Activated gamma-delta T cell treated with anti-CD3 and anti-CD28 coated beads, Interleukin-2, amount 50 U/mL, for 16 hours (primary cell): ENCODE results near the gene NCOA4.
"Not testable (repeated sequence)": the region's sequence is repeated elsewhere in the genome, so short reads cannot be mapped to it uniquely, and the experiment has no call there.

ENCODE experiments used
- DNase-seq: peaks from one replicate; pipeline ENCODE4 v3.0.0-alpha.2; 2020; ENCODE audit warnings: low read depth

The NCOA4 gene

DNA sequence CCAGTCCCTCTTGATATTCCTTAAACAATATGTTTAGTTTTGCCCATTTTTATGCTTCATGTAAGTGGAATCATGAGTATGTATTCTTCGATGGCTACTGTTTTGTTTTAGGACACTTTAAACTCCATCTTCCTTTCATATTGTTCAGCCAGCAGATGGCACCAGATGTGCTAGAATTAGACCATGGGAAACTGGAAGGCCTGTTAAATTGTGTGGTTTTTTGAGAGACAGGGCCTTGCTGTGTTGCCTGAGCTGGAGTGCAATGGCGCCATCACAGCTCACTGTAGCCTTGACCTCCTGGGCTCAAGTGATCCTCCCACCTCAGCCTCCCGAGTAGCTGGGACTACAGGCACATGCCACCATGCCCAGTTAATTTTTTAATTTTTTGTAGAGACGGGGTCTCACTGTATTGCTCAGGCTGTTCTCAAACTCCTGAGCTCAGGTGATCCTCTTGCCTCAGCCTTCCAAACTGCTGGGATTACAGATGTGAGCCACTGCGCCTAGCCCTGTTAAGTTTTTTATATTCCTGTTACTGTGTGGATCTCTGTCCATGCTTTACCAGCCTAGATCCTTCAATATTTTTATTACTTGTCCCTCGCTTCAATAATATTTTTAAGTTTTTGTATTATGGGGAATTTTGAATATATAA lies 46.8 kb downstream of the NCOA4 start:
- DNase-seq = peak; percentile 6

DNA sequence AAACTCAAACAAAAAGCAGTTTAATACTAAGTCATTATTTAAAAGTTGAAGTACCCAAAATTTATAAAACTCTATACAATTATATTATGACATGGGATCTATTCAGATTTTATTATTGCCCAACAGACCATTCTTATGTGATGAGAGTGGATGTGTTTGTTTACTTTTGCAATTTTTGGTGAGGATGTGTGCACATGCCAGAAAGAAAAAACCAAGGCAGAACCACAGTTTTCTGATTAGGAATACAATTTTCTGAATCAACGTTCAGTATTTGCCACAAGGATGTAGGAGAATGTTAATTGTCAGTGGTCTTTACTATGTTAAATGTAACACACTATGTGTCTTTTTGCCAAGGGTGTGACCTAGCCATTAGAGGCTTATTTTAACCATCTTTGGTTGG lies 49.1 kb downstream of the NCOA4 start:
- not testable (repeated sequence) for DNase-seq

DNA sequence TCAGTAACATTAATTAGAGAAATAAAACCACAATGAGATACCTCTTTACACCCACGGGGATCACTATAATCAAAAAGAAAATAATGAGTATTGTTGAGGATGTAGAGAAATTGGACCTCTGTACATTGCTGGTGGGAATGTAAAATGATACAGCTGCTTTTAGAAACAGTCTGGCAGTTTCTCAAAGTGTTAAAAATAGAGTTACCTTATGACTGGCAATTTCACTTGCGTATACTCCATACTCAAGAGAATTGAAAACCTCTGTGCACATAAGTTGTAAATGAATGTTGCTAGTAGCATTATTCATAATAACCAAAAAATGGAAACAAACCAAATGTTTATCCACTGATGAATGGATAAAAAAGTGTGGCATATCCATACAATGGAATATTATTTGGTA lies 51.9 kb downstream of the NCOA4 start:
- not testable (repeated sequence) for DNase-seq

DNA sequence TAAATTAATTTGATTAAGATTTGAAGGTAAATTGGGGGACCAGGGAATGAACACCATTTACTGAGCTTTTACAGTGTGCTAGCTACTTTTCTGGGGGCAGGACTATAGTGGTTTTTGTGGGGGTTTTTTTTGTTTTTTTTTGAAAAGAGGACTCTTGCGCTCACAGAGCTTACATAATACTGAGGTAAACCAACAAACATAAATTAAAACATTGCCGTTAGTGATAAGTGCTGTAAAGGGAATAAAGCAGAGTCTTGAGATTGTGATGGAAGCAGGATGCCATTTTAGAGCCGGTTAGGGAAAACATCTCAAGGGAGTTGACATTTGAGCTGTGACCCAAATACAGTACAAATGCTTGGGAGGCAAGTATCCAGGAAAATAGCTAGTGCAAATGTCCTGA lies 56.4 kb downstream of the NCOA4 start:
- not testable (repeated sequence) for DNase-seq

DNA sequence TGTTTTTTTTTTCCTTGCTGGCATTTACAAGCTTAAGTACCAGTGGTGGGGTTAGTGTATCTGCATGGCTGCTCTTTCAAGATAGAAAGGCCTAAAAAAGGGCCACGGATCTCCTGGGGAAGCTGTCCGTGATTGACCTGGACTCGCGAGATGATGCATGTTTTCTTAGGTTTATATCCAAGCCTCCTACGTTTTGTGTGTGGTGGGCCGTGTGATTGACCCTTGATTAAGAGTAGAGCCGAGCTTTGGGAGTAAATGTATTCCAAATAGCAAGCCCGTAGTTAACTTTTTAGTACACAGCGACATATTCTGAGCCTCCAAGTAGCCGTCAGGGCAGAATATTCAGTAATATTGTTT lies 57.6 kb downstream of the NCOA4 start:
- DNase-seq = not testable (repeated sequence)

DNA sequence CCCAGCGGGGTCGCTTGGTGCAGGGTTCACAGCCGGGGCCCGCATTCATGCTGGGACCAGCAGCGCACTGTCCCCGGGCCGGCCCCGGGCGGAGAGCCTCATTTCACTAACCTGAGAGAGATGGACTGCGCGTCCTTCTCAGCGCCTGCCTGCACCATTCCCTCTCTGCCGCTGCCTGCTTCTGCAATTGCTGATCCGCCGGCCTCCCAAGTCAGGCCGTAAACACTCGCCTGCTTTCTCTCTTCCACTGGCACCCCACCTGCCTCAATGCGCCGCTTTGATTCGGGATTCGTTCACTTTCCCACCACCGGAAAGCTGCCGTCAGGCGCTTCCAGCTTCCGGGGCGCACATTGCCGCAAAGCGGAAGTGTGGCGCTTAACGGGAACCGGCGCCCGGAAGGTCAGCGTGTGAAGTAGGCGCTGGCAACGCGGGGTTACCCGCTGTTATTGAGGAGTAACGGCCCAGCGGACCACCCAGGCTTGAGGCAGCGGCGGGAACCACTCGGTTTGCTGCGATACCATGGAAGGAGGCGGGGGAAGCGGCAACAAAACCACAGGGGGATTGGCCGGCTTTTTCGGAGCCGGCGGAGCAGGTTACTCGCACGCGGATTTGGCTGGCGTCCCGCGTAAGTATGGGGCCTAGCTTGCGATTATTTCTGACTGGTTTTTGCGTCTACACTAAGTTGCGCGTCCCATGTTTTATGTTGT lies 58.2 kb downstream of the NCOA4 start, which contains the start of gene TIMM23:
Gene TIMM23 (plus strand): TSS at position 384 of the 707 bp plus-strand sequence. CDS start 136 bp downstream, at position 520.
- peak; percentile 81 for DNase-seq

DNA sequence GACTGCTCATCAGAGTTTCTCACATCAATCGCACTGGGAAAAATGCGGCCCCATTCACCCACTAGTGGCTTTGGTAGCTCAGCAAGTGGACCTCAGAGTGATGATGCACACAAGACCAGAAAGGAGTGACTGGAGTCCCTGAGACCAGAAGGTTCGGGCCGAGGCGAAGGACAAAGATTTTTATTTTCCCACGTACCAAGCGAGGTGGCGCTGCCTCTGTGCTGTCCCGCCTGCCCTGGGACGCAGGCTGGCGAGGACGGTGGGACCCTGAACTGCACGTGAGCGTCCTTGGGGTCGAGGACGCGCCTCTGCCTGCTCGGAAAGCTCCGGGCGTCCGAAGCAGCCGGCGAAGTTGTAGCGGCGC lies 58.7 kb downstream of the NCOA4 start:
- DNase-seq = not testable (repeated sequence)

DNA sequence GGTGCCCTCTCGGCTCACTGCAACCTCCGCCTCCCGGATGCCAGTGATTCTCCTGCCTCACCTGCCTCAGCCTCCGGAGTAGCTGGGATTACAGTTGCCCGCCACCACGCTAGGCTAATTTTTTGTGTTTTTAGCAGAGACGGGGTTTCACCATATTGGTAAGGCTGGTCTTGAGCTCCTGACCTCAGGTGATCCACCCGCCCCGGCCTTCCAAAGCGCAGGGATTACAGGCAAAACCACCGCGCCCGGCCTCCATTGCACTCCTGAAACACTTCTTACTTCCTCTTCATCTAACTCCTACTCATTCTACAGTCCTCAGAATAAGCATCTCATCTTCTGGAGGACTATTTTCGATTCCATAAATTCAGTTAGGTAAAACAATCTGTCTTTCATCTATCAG lies 59.4 kb downstream of the NCOA4 start:
- not testable (repeated sequence) for DNase-seq

DNA sequence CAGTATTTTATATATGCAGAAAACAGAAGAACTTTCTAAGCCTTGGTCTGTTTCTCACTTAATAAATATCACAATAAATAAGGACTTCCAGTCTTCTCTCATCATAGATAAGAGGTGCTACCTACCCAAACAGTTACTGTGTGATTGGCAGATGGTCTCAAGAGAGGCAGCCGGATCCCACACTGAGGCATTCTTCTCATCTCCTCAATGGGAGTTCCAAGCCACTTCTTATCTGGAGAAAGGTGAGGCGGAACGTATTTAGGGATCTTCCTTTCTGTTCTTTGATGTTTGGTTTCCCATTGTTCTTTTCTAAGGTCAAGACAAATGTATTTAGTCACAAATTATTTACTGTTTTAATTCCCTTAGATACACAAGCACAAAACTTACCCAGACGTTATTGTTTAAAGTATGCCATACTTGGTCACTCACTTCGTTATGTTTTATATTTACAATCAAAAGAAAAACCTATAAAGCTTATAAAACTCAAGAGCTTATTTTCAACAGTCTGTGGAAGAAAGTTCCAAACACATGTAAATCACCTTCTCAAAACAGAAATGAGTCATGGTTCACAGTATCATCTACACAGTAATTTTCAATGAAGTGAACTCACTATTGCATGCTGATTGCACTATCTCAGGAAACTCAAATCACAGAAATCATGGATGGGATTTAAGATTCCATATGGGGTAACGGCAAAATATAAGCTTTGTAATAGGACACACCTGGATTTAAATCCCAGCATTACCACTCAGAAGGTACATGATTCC lies 67.6 kb downstream of the NCOA4 start:
- not testable (repeated sequence) for DNase-seq

DNA sequence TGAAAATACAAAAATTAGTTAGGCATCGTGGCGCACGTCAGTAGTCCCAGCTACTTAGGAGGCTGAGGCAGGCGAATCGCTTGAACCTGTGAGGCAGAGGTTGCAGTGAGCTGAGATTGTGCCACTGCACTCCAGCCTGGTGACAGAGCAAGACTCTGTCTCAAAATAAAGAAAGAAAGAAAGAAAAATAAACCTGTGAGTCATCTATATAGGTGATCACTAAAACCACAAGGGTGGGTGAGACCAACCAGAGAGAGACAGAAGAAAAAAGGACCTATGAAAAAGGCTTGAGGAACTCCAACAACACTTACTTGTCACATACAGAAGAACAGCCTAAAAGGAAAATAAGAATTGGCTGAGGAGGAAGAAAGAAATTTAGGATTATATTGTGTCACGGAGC lies 72.5 kb downstream of the NCOA4 start:
- DNase-seq = not testable (repeated sequence)

DNA sequence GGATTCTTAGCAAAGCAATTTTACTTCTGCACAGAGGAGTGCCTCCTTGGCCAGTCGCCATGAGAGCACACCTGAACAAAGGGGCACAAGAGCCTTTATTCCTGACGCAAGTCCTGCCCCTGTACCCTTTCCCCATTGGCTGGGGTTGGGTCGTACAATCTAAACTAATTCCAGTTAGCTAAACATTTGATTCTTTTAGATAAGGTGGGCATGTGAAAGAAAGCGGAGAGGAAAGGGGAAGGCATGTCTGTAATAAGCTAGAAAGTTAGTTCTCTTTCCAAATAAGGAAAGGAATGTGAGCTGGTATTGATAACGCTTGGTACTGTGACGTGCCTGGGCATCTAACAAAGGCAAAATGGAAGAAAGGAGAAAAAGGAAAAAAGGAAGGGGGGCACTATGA lies 73.8 kb downstream of the NCOA4 start:
- DNase-seq = not testable (repeated sequence)
